HG03520 (cell line): ENCODE data around the gene ACTN2.

Experiments used
- ATAC-seq: cut with Tn5 transposase; IDR thresholded peaks from one replicate; pipeline ENCODE4 v1.9.1; 2021; ENCODE audit warnings: mild to moderate bottlenecking, moderate library complexity; ENCODE audit not compliant: unreplicated experiment

Gene ACTN2

GRCh38 chr1:236765831-236766230 is 79.5 kb downstream of the ACTN2 start:
- ATAC-seq: no peak

GRCh38 chr1:236766506-236766905 is 80.2 kb downstream of the ACTN2 start:
- no peak for ATAC-seq

- no peak for ATAC-seq
Measured at GRCh38 chr1:236767276-236767675, 81.0 kb downstream of the ACTN2 start.

GRCh38 chr1:236768601-236769000 is 82.3 kb downstream of the ACTN2 start:
- no peak for ATAC-seq

- no peak for ATAC-seq
Measured at GRCh38 chr1:236773919-236774318, 87.6 kb downstream of the ACTN2 start.

GRCh38 chr1:236774926-236775325 is 88.6 kb downstream of the ACTN2 start:
- no peak for ATAC-seq

- no peak for ATAC-seq
Measured at GRCh38 chr1:236779312-236779711, 93.0 kb downstream of the ACTN2 start.

- no peak for ATAC-seq
Measured at GRCh38 chr1:236785477-236785876, 99.2 kb downstream of the ACTN2 start.

- ATAC-seq: no peak
Measured at GRCh38 chr1:236786453-236786852, 100.2 kb downstream of the ACTN2 start.

GRCh38 chr1:236794585-236795034 is 108.3 kb downstream of the ACTN2 start:
- no peak for ATAC-seq

GRCh38 chr1:236795035-236795756 is 108.9 kb downstream of the ACTN2 start, which contains the start of gene MTR:
Gene MTR (plus strand): TSS chr1:236795292. CDS start chr1:236795704, 412 bp downstream.
- peak; percentile 98 for ATAC-seq

GRCh38 chr1:236795757-236796667 is 109.7 kb downstream of the ACTN2 start:
- ATAC-seq: peak; percentile 22

GRCh38 chr1:236799001-236799400 is 112.7 kb downstream of the ACTN2 start:
- no peak for ATAC-seq

- no peak for ATAC-seq
Measured at GRCh38 chr1:236800002-236800620, 113.8 kb downstream of the ACTN2 start.

GRCh38 chr1:236800623-236801022 is 114.3 kb downstream of the ACTN2 start:
- no peak for ATAC-seq

GRCh38 chr1:236802264-236802663 is 116.0 kb downstream of the ACTN2 start:
- no peak for ATAC-seq

- ATAC-seq: no peak
Measured at GRCh38 chr1:236806634-236807033, 120.3 kb downstream of the ACTN2 start.

- no peak for ATAC-seq
Measured at GRCh38 chr1:236808005-236808404, 121.7 kb downstream of the ACTN2 start.

- ATAC-seq: no peak
Measured at GRCh38 chr1:236808564-236809130, 122.3 kb downstream of the ACTN2 start.

- no peak for ATAC-seq
Measured at GRCh38 chr1:236809148-236809547, 122.8 kb downstream of the ACTN2 start.

- ATAC-seq: no peak
Measured at GRCh38 chr1:236810018-236810417, 123.7 kb downstream of the ACTN2 start.
